HEK293 (cell line): Measurements from ENCODE around the gene MCRIP1.

Experiments
- CTCF ChIA-PET: fragments of 350-600 bp; formaldehyde crosslinking; extraction: SDS; loops from one replicate; lab custom pipeline; 2021; ENCODE audit warnings: antibody characterized with exemption; lab: Yijun Ruan, JAX
- POLR2A ChIA-PET: fragments of 300-600 bp; formaldehyde crosslinking; extraction: SDS; loops from one replicate; lab custom pipeline; 2020; ENCODE audit warnings: antibody characterized with exemption, inconsistent platforms; lab: Yijun Ruan, JAX
- H3K27ac ChIP-seq: fragments of 200-500 bp; sonication (Bioruptor generic); 2 replicates; pipeline ENCODE4 v1.5.1; 2014; ENCODE audit warnings: low read depth, low read length, control low read depth, inconsistent platforms; ENCODE audit errors: extremely low read depth
- H3K36me3 ChIP-seq, 2 experiments: fragments of 200-500 bp in 1 of 2; sonication (Bioruptor generic) in 1 of 2; 1 replicate in 1 of 2; 2 replicates in 1 of 2; pipeline ENCODE4 v1.5.1; 2014 to 2017; ENCODE audit warnings: inconsistent platforms in 2 of 2, low read length in 2 of 2; ENCODE audit not compliant: control insufficient read depth in 2 of 2, insufficient read depth in 1 of 2
- H3K4me1 ChIP-seq: fragments of 200-500 bp; sonication (Bioruptor generic); 2 replicates; pipeline ENCODE4 v1.5.1; 2014; ENCODE audit warnings: mild to moderate bottlenecking, low read length, inconsistent platforms; ENCODE audit not compliant: control insufficient read depth, insufficient read depth
- H3K4me3 ChIP-seq: 2 replicates; pipeline ENCODE4 v1.5.1; 2011; ENCODE audit warnings: low read depth, mild to moderate bottlenecking, control low read depth, low read length, moderate library complexity
- H3K9me3 ChIP-seq: fragments of 200-500 bp; sonication (Bioruptor generic); 2 replicates; pipeline ENCODE4 v1.5.1; 2014; ENCODE audit warnings: low read depth, low read length, inconsistent platforms; ENCODE audit not compliant: control insufficient read depth, insufficient read depth
- HIC1 ChIP-seq: fragments of 450-650 bp; formaldehyde crosslinking; IDR thresholded peaks from 2 replicates; pipeline ENCODE4 v1.5.1; 2016; ENCODE audit warnings: missing biosample characterization, missing genetic modification characterization
- HOXD13 ChIP-seq: sonication (generic); formaldehyde crosslinking; IDR thresholded peaks from 2 replicates; pipeline ENCODE4 v1.8.0; 2022; ENCODE audit warnings: missing genetic modification reagents, borderline replicate concordance
- INSM2 ChIP-seq: fragments of 450-650 bp; formaldehyde crosslinking; IDR thresholded peaks from 2 replicates; pipeline ENCODE4 v1.5.1; 2016; ENCODE audit warnings: missing biosample characterization, missing genetic modification characterization
- KLF1 ChIP-seq: fragments of 450-650 bp; formaldehyde crosslinking; IDR thresholded peaks from 2 replicates; pipeline ENCODE4 v1.5.1; 2016; ENCODE audit warnings: missing biosample characterization, missing genetic modification characterization
- KLF17 ChIP-seq: fragments of 450-650 bp; formaldehyde crosslinking; IDR thresholded peaks from 2 replicates; pipeline ENCODE4 v1.5.1; 2016; ENCODE audit warnings: missing biosample characterization, missing genetic modification characterization
- PRDM4 ChIP-seq: fragments of 450-650 bp; formaldehyde crosslinking; IDR thresholded peaks from 2 replicates; pipeline ENCODE4 v1.5.1; 2017; ENCODE audit warnings: missing biosample characterization, missing genetic modification characterization
- SP2 ChIP-seq: fragments of 450-650 bp; formaldehyde crosslinking; IDR thresholded peaks from 2 replicates; pipeline ENCODE4 v1.5.1; 2016; ENCODE audit warnings: missing biosample characterization, missing genetic modification characterization
- SP3 ChIP-seq: fragments of 450-650 bp; formaldehyde crosslinking; IDR thresholded peaks from 2 replicates; pipeline ENCODE4 v1.5.1; 2016; ENCODE audit warnings: missing biosample characterization, missing genetic modification characterization
- TSHZ1 ChIP-seq: fragments of 450-650 bp; formaldehyde crosslinking; IDR thresholded peaks from 2 replicates; pipeline ENCODE4 v1.5.1; 2016; ENCODE audit warnings: missing biosample characterization, missing genetic modification characterization, borderline replicate concordance
- ZBTB8A ChIP-seq: fragments of 450-650 bp; formaldehyde crosslinking; IDR thresholded peaks from 2 replicates; pipeline ENCODE4 v1.5.1; 2016; ENCODE audit warnings: missing biosample characterization, missing genetic modification characterization
- ZEB2 ChIP-seq: fragments of 450-650 bp; formaldehyde crosslinking; IDR thresholded peaks from 2 replicates; pipeline ENCODE4 v1.5.1; 2016; ENCODE audit warnings: missing biosample characterization, missing genetic modification characterization
- ZFP69B ChIP-seq: fragments of 450-650 bp; formaldehyde crosslinking; IDR thresholded peaks from 2 replicates; pipeline ENCODE4 v1.5.1; 2016; ENCODE audit warnings: missing biosample characterization, missing genetic modification characterization
- ZNF202 ChIP-seq: fragments of 450-650 bp; formaldehyde crosslinking; IDR thresholded peaks from 2 replicates; pipeline ENCODE4 v1.5.1; 2016; ENCODE audit warnings: missing biosample characterization, missing genetic modification characterization, borderline replicate concordance
- ZNF24 ChIP-seq: fragments of 450-650 bp; formaldehyde crosslinking; IDR thresholded peaks from 2 replicates; pipeline ENCODE4 v1.5.1; 2016; ENCODE audit warnings: missing biosample characterization, missing genetic modification characterization
- ZNF335 ChIP-seq: fragments of 450-650 bp; formaldehyde crosslinking; conservative IDR thresholded peaks from 2 replicates; pipeline ENCODE4 v1.5.1; 2016; ENCODE audit warnings: missing biosample characterization, missing genetic modification characterization
- ZNF394 ChIP-seq: fragments of 450-650 bp; formaldehyde crosslinking; IDR thresholded peaks from 2 replicates; pipeline ENCODE4 v1.5.1; 2016; ENCODE audit warnings: missing biosample characterization, missing genetic modification characterization, mild to moderate bottlenecking, moderate library complexity, borderline replicate concordance
- ZNF558 ChIP-seq: fragments of 450-650 bp; formaldehyde crosslinking; IDR thresholded peaks from 2 replicates; pipeline ENCODE4 v1.5.1; 2016; ENCODE audit warnings: missing biosample characterization, missing genetic modification characterization
- ZNF585B ChIP-seq: fragments of 450-650 bp; formaldehyde crosslinking; IDR thresholded peaks from 2 replicates; pipeline ENCODE4 v1.5.1; 2016; ENCODE audit warnings: missing biosample characterization, missing genetic modification characterization
- ZNF645 ChIP-seq: fragments of 450-650 bp; formaldehyde crosslinking; IDR thresholded peaks from 2 replicates; pipeline ENCODE4; 2016; ENCODE audit warnings: missing biosample characterization, missing genetic modification characterization
- ZNF670 ChIP-seq: fragments of 450-650 bp; formaldehyde crosslinking; IDR thresholded peaks from 2 replicates; pipeline ENCODE4 v1.5.1; 2016; ENCODE audit warnings: missing biosample characterization, missing genetic modification characterization, low read depth

MCRIP1 gene

GRCh38 chr17:81815646-81815986 is 17.5 kb downstream of the MCRIP1 start:
- no peaks in the 10 kb centered on the region for H3K36me3 ChIP-seq
- no peaks in the 10 kb centered on the region for H3K9me3 ChIP-seq
- H3K4me3 ChIP-seq: no peak overlapping the region
- peaks cover 11% of the 10 kb centered on the region for H3K4me1 ChIP-seq
- peak; percentile 25; the same call in 1 of the 2 replicates for TF ChIP-seq SP2
- TF ChIP-seq PRDM4: no peak
- 0 out of 2 replicates have a peak, but pooled peaks have one; percentile 6 for TF ChIP-seq SP3 (tag by site-specific recombination)
- peak; percentile 75 for TF ChIP-seq KLF1 (tag by site-specific recombination)
- ChIA-PET POLR2A (interaction anchor here (0.6 to 1.3 kb wide), 4 partner anchors 17 to 104 kb away, joined by 3 to 4 read pairs (median 4); partner anchors contain the start of gene MCRIP1), CTCF (interaction anchor here (1.0 kb wide), 1 partner anchor 81 kb away, joined by 3 read pairs; no protein-coding TSS in a partner anchor)
- peak overlapping the region; percentile 64 for H3K27ac ChIP-seq

GRCh38 chr17:81814748-81815645 is 18.1 kb downstream of the MCRIP1 start:
- ChIA-PET CTCF (interaction anchor here (0.8 to 1.0 kb wide), 2 partner anchors 79 to 80 kb away, joined by 3 read pairs; no protein-coding TSS in a partner anchor), POLR2A (interaction anchor here (1.2 to 1.3 kb wide), 3 partner anchors 18 to 104 kb away, joined by 3 to 4 read pairs (median 4); partner anchors contain the start of gene MCRIP1)
- no peaks in the 10 kb centered on the region for H3K36me3 ChIP-seq
- no peaks in the 10 kb centered on the region for H3K9me3 ChIP-seq
- peaks cover 11% of the 10 kb centered on the region for H3K4me1 ChIP-seq
- H3K27ac ChIP-seq: peak overlapping the region; percentile 64
- H3K4me3 ChIP-seq: no peak overlapping the region
- TF ChIP-seq ZNF335 (tag by site-specific recombination) (peak; percentile 88), ZBTB8A (tag by site-specific recombination) (peak; percentile 82), ZNF202 (no peak), ZNF670 (tag by site-specific recombination) (no peak), TSHZ1 (tag by site-specific recombination) (no peak), ZNF585B (no peak), HOXD13 (CRISPR knock-in tag) (no peak), KLF17 (peak; percentile 60; the same call in 1 of the 2 replicates), ZFP69B (tag by site-specific recombination) (peak; percentile 80), HIC1 (tag by site-specific recombination) (no peak), ZNF558 (tag by site-specific recombination) (no peak), ZNF394 (tag by site-specific recombination) (peak; percentile 24; the same call in 1 of the 2 replicates), ZNF24 (tag by site-specific recombination) (no peak; the same call in 1 of the 2 replicates), ZEB2 (tag by site-specific recombination) (peak; percentile 47), INSM2 (tag by site-specific recombination) (0 out of 2 replicates have a peak, but pooled peaks have one; percentile 16), ZNF645 (no peak)
